ENCODE data around the gene ACSBG1.

DNA sequence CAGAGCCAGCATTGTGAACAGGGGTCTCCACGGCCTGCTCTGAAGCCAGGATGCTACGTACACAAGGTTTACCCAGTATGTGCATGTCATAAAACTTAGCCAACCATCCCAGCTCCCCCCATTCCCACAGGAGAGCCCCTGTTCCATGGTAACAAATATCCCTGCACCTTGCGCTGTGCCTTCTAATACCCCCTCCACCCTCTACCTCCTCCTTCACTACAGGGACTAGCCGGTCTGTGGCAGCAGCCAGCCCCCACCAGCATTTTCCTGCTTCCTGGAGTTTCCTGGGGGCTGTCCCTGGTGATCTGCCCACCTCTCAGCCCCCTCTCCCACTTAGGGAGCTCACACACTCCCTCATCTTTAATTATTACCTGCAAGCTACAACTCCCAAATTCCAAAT, 20.4 kb downstream of the ACSBG1 start:
- TF ChIP-seq, protein P1, sequence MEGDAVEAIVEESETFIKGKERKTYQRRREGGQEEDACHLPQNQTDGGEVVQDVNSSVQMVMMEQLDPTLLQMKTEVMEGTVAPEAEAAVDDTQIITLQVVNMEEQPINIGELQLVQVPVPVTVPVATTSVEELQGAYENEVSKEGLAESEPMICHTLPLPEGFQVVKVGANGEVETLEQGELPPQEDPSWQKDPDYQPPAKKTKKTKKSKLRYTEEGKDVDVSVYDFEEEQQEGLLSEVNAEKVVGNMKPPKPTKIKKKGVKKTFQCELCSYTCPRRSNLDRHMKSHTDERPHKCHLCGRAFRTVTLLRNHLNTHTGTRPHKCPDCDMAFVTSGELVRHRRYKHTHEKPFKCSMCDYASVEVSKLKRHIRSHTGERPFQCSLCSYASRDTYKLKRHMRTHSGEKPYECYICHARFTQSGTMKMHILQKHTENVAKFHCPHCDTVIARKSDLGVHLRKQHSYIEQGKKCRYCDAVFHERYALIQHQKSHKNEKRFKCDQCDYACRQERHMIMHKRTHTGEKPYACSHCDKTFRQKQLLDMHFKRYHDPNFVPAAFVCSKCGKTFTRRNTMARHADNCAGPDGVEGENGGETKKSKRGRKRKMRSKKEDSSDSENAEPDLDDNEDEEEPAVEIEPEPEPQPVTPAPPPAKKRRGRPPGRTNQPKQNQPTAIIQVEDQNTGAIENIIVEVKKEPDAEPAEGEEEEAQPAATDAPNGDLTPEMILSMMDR (IDR thresholded peaks at IDR 0.05; ENCODE audit: insufficient read depth, low read length), result no peak
- TF ChIP-seq, protein P2, sequence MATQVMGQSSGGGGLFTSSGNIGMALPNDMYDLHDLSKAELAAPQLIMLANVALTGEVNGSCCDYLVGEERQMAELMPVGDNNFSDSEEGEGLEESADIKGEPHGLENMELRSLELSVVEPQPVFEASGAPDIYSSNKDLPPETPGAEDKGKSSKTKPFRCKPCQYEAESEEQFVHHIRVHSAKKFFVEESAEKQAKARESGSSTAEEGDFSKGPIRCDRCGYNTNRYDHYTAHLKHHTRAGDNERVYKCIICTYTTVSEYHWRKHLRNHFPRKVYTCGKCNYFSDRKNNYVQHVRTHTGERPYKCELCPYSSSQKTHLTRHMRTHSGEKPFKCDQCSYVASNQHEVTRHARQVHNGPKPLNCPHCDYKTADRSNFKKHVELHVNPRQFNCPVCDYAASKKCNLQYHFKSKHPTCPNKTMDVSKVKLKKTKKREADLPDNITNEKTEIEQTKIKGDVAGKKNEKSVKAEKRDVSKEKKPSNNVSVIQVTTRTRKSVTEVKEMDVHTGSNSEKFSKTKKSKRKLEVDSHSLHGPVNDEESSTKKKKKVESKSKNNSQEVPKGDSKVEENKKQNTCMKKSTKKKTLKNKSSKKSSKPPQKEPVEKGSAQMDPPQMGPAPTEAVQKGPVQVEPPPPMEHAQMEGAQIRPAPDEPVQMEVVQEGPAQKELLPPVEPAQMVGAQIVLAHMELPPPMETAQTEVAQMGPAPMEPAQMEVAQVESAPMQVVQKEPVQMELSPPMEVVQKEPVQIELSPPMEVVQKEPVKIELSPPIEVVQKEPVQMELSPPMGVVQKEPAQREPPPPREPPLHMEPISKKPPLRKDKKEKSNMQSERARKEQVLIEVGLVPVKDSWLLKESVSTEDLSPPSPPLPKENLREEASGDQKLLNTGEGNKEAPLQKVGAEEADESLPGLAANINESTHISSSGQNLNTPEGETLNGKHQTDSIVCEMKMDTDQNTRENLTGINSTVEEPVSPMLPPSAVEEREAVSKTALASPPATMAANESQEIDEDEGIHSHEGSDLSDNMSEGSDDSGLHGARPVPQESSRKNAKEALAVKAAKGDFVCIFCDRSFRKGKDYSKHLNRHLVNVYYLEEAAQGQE (IDR thresholded peaks at IDR 0.05; ENCODE audit: insufficient replicate concordance, low read depth), result no peak
- TF ChIP-seq POLR2AphosphoS5 (IDR thresholded peaks at IDR 0.05; ENCODE audit: low read depth) (no peak), GABPA (IDR thresholded peaks at IDR 0.05; ENCODE audit: low read depth) (no peak)

Measured in HL-60 (cell line).